Common myeloid progenitor, CD34-positive (primary cell): ENCODE results near the gene ZNF574.
"Not testable (repeated sequence)": the region's sequence is repeated elsewhere in the genome, so short reads cannot be mapped to it uniquely, and the experiment has no call there.

Source experiments
- CTCF ChIA-PET: fragments of 350-600 bp; sonication (Branson Sonifier 250); formaldehyde crosslinking; loops from one replicate; lab custom pipeline; 2021; ENCODE audit warnings: antibody characterized with exemption; lab: Charles Lee
- POLR2A ChIA-PET: fragments of 350-600 bp; sonication (Branson Sonifier 250); formaldehyde crosslinking; loops from one replicate; lab custom pipeline; 2021; ENCODE audit warnings: antibody characterized with exemption; lab: Charles Lee
- DNase-seq, 3 donors: peaks; one replicate each; pipeline versions ENCODE4 v3.0.0 to v3.0.0-alpha.2; 2013
- H3K27ac ChIP-seq, 2 experiments: 1 replicate in 1 of 2; 2 replicates in 1 of 2; pipeline ENCODE4 v1.7.0; 2013; ENCODE audit warnings: inconsistent platforms in 2 of 2, low read length in 2 of 2, mild to moderate bottlenecking in 2 of 2, low read depth in 1 of 2, moderate library complexity in 1 of 2; ENCODE audit not compliant: severe bottlenecking in 2 of 2, insufficient read depth in 1 of 2, poor library complexity in 1 of 2
- H3K27me3 ChIP-seq, 5 experiments: replicated peaks in 2 of 5; 1 replicate in 3 of 5; 2 replicates in 2 of 5; pipeline versions ENCODE4 v1.6.1 to v1.7.0; 2013; ENCODE audit warnings: low read length in 4 of 5, mild to moderate bottlenecking in 2 of 5, moderate library complexity in 2 of 5, inconsistent platforms in 1 of 5; ENCODE audit not compliant: insufficient read depth in 5 of 5, control insufficient read depth in 4 of 5
- H3K36me3 ChIP-seq, 4 experiments: 1 replicate in 2 of 4; 2 replicates in 2 of 4; pipeline versions ENCODE4 v1.6.1 to v1.7.0; 2013; ENCODE audit warnings: low read length in 3 of 4, control low read depth in 1 of 4, mild to moderate bottlenecking in 1 of 4; ENCODE audit not compliant: control insufficient read depth in 4 of 4, insufficient read depth in 4 of 4
- H3K4me1 ChIP-seq, 4 experiments: 1 replicate in 3 of 4; 2 replicates in 1 of 4; pipeline versions ENCODE4 v1.6.1 to v1.7.1; 2013; ENCODE audit warnings: low read length in 3 of 4, mild to moderate bottlenecking in 3 of 4, control low read depth in 1 of 4, inconsistent platforms in 1 of 4, moderate library complexity in 1 of 4; ENCODE audit not compliant: control insufficient read depth in 4 of 4, insufficient read depth in 4 of 4; ENCODE audit errors: control extremely low read depth in 1 of 4
- H3K4me3 ChIP-seq, 7 experiments: 1 replicate in 4 of 7; 2 replicates in 3 of 7; pipeline versions ENCODE4 v1.5.1 to v1.7.0; 2013; ENCODE audit warnings: mild to moderate bottlenecking in 7 of 7, low read length in 6 of 7, moderate library complexity in 6 of 7, inconsistent platforms in 2 of 7, low read depth in 2 of 7, control low read depth in 1 of 7; ENCODE audit not compliant: insufficient read depth in 4 of 7, control insufficient read depth in 1 of 7; ENCODE audit errors: extremely low read depth in 1 of 7
- H3K9me3 ChIP-seq, 5 experiments: 1 replicate in 4 of 5; 2 replicates in 1 of 5; pipeline versions ENCODE4 v1.6.1 to v1.7.1; 2013; ENCODE audit warnings: low read length in 4 of 5, mild to moderate bottlenecking in 2 of 5, inconsistent platforms in 1 of 5, low read depth in 1 of 5, moderate library complexity in 1 of 5; ENCODE audit not compliant: control insufficient read depth in 4 of 5, insufficient read depth in 2 of 5; ENCODE audit errors: control extremely low read depth in 1 of 5
- WGBS: methylation state at CpG from one replicate; pipeline ENCODE4 v1.1.5; 2013; ENCODE audit not compliant: insufficient coverage; 5-methylcytosine and 5-hydroxymethylcytosine counted together

Gene ZNF574

DNA sequence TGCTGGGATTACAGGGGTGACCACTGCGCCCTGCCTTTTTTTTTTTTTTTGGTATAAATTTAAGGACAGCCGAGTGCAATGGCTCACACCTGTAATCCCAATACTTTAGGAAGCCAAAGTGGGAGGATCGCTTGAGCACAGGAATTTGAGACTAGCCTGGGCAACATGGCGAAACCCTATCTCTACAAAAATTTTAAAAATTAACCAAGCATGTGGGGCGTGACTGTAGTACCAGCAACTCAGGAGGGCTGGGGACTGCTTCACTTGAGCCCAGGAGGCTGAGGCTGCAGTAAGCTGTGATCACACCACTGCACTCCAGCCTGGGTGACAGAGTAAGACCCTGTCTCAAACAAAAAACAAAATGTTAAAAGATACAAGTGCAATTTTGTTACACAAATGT, 21.5 kb downstream of the ZNF574 start:
- H3K36me3 ChIP-seq: peaks cover 7 to 31% (median 10%) of the 10 kb centered on the region in 4 experiments
- CTCF ChIA-PET: interaction anchor here (1.3 to 5.7 kb wide), 3 partner anchors 12 to 138 kb away, joined by 3 to 25 read pairs (median 7); no protein-coding TSS in a partner anchor

DNA sequence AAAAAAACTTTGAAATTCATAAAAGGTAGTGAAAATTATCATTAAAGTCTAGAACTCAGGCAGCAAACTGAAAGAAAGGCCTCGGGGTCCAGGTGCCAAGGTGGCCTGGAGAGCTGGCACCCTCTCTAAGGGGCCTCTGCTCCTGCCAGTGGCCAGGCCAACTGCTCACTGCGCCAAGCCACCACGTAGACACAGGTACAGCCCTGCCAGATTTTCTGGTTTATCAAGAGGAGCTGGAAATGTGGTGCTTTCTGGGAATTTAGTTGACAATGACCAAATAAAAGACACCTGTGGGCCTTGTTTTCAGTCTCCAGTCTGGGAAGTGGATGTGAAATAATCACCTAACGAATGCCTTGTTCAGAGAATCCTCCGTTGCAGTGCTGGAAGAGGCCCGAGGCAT, 22.8 kb downstream of the ZNF574 start:
- Histone ChIP-seq H3K27me3 (no peaks in the 10 kb centered on the region), H3K4me3 (no peak overlapping the region), H3K27ac (no peak overlapping the region), H3K4me1 (no peaks in the 10 kb centered on the region), H3K9me3 (no peaks in the 10 kb centered on the region), H3K36me3 (peaks cover 6 to 27% (median 10%) of the 10 kb centered on the region in 4 experiments)
- no peak for DNase-seq
- ChIA-PET POLR2A (no interaction called here), CTCF (interaction anchor here (1.0 to 5.7 kb wide), 4 partner anchors 10 to 190 kb away, joined by 3 to 25 read pairs (median 4); no protein-coding TSS in a partner anchor)
- 100% methylated on average over 5 of the region's 6 CpGs for WGBS

More for the DNA sequence above, 21.5 kb downstream of the ZNF574 start:
- DNase-seq: no peak
- POLR2A ChIA-PET: no interaction called here
- Histone ChIP-seq H3K4me1 (peaks cover 0 to 3% (median under 1%) of the 10 kb centered on the region in 4 experiments), H3K4me3 (no peak overlapping the region), H3K27me3 (no peaks in the 10 kb centered on the region), H3K27ac (no peak overlapping the region), H3K9me3 (no peaks in the 10 kb centered on the region)
- 100% methylated on average over 3 of the region's 5 CpGs for WGBS

DNA sequence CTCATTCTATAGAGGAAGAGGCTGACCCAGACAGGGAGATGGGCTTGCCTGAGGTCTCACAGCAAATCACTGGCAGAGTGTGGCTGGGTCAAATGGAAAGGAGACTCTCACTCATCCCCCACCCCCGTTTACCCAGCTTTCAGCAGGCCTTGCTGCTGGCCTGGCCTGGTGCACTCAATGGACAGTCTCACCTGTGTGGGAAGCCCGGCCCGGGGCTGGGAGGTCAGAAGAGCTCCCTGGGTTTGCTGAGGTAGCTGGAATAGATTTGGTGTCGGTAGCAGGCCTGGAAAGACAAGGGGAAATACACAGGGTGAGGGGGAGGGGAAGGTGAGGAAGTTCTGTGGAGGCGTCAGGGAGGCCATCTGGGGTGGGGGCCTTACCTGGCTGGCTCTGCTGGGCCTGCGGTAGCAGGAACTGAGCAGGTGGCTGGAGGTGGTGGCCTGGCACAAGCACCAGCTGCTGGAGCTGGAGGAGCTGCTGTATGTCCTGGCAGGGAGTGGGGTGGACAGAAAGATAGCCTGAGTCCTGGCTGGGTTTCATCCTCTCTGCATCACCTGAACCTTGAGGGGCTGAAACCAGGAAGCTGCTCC, 23.5 kb downstream of the ZNF574 start:
- ChIA-PET POLR2A (no interaction called here), CTCF (interaction anchor here (1.0 to 5.7 kb wide), 4 partner anchors 10 to 189 kb away, joined by 3 to 25 read pairs (median 4); no protein-coding TSS in a partner anchor)
- Histone ChIP-seq H3K4me1 (no peaks in the 10 kb centered on the region), H3K36me3 (peaks cover 6 to 25% (median 7%) of the 10 kb centered on the region in 4 experiments), H3K4me3 (no peak overlapping the region), H3K27me3 (no peaks in the 10 kb centered on the region), H3K27ac (no peak overlapping the region), H3K9me3 (no peaks in the 10 kb centered on the region)
- WGBS: 97% methylated on average over 5 of the region's 6 CpGs
- no peak for DNase-seq

DNA sequence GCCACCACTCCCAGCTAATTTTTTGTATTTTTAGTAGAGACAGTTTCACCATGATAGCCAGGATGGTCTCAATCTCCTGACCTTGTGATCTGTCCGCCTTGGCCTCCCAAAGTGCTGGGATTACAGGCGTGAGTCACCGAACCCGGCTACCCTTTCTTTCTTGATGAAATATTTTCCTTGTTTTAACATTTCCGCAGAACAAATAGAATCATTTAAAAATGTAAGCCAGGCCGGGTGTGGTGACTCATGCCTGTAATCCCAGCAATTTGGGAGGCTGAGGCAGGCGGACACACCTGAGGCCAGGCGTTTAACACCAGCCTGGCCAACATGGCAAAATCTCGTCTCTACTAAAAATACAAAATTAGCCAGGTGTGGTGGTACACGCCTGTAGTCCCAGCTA, 24.3 kb downstream of the ZNF574 start:
- DNase-seq, H3K27me3 ChIP-seq, H3K9me3 ChIP-seq, POLR2A ChIA-PET, H3K4me1 ChIP-seq, H3K27ac ChIP-seq, H3K4me3 ChIP-seq: not testable (repeated sequence)
- 100% methylated on average over 10 of the region's 10 CpGs for WGBS
- CTCF ChIA-PET: interaction anchor here (1.4 to 5.7 kb wide), 6 partner anchors 9 to 189 kb away, joined by 3 to 25 read pairs (median 7); no protein-coding TSS in a partner anchor
- peaks cover 3 to 17% (median 6%) of the 10 kb centered on the region in 4 experiments for H3K36me3 ChIP-seq

DNA sequence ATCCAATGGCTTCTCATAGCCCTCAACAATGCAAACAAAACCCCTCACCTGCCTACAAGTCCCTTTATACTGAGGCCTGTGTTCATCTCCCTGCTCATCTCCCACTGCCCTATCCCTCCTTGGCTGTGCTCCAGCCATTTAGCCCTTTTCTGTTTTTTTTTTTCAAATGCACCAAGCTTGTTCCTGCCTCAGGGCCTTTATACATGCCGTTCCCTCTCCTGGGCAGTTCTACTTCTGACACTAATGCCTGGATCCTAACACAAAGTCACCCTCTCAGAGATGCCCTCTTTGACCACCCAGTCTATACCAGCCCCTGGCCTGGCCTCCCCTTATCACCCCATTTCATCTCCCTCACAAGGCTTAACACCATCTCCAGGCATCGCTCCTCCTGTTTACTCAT, 26.9 kb downstream of the ZNF574 start:
- ChIA-PET POLR2A (no interaction called here), CTCF (interaction anchor here (0.6 to 3.0 kb wide), 9 partner anchors 8 to 196 kb away, joined by 3 to 10 read pairs (median 3); partner anchors contain the start of genes GSK3A and POU2F2)

DNA sequence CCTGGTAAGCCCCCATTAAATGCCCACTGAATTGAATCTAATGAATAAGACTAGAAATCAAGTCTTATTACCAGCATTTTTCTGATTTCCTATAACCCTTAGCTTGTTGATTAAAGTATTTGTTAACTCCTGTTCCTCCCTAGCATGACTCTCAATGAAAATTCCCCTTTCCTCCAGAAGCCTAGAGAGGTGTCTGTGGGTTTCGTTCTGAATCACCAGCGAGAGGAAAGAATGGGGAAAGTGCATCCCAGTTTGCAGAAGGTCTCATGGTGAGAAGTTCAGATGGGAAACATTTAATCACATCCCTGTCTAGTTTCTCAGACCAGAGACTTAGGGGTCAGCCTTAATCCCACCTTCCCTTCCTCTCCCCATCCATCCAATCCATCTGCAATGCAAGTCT, 29.4 kb downstream of the ZNF574 start:
- no peak for DNase-seq
- CTCF ChIA-PET: interaction anchor here (1.0 kb wide), 3 partner anchors 13 to 335 kb away, joined by 3 read pairs; no protein-coding TSS in a partner anchor
- Histone ChIP-seq H3K4me1 (peaks cover 0 to 6% (median 2%) of the 10 kb centered on the region in 4 experiments), H3K36me3 (peaks cover 0 to 2% (median 0%) of the 10 kb centered on the region in 4 experiments), H3K4me3 (no peak overlapping the region), H3K9me3 (no peaks in the 10 kb centered on the region), H3K27ac (no peak overlapping the region), H3K27me3 (no peaks in the 10 kb centered on the region)
- WGBS: 100% methylated on average over 2 of the region's 2 CpGs
- POLR2A ChIA-PET: no interaction called here

More for the DNA sequence above, 26.9 kb downstream of the ZNF574 start:
- Histone ChIP-seq H3K4me1 (no peaks in the 10 kb centered on the region), H3K9me3 (no peaks in the 10 kb centered on the region), H3K27ac (no peak overlapping the region), H3K4me3 (no peak overlapping the region), H3K36me3 (peaks cover 0 to 7% (median 3%) of the 10 kb centered on the region in 4 experiments), H3K27me3 (no peaks in the 10 kb centered on the region)
- 92% methylated on average over 2 of the region's 2 CpGs for WGBS
- no peak for DNase-seq
